ENCODE data around the gene GALNTL6.

DNA sequence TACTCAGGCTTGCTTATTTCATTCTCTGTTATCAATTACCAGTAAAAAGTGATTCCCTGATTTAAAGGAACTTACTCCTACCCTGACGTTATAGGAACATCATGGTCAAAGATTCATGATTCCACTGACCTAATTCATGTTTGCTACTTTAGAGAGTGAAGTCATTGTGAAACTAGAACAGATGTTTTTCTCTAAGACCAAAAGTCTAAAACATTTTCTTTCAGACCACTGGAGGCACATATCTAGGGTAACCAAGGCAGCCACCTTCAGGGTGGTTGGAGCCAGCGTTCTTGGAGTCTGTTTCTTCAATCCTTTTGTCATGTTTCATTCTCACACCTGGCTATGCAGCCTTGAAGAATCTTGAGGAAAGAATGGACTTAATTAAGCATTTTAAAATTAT, 77.8 kb downstream of the GALNTL6 start:
- TF ChIP-seq, protein P1, sequence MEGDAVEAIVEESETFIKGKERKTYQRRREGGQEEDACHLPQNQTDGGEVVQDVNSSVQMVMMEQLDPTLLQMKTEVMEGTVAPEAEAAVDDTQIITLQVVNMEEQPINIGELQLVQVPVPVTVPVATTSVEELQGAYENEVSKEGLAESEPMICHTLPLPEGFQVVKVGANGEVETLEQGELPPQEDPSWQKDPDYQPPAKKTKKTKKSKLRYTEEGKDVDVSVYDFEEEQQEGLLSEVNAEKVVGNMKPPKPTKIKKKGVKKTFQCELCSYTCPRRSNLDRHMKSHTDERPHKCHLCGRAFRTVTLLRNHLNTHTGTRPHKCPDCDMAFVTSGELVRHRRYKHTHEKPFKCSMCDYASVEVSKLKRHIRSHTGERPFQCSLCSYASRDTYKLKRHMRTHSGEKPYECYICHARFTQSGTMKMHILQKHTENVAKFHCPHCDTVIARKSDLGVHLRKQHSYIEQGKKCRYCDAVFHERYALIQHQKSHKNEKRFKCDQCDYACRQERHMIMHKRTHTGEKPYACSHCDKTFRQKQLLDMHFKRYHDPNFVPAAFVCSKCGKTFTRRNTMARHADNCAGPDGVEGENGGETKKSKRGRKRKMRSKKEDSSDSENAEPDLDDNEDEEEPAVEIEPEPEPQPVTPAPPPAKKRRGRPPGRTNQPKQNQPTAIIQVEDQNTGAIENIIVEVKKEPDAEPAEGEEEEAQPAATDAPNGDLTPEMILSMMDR (IDR thresholded peaks at IDR 0.05), result no peak
- no peak for TF ChIP-seq POLR2A (IDR thresholded peaks at IDR 0.05)

Measured in lower leg skin (tissue), 3 donors.